HG02623 (cell line): ENCODE data around the gene R3HDM4.
"Not testable (repeated sequence)": the region's sequence is repeated elsewhere in the genome, so short reads cannot be mapped to it uniquely, and the experiment has no call there.

ENCODE experiments used
- ATAC-seq: cut with Tn5 transposase; IDR thresholded peaks from one replicate; pipeline ENCODE4 v1.9.1; 2021; ENCODE audit warnings: moderate library complexity; ENCODE audit not compliant: unreplicated experiment

R3HDM4 gene

DNA sequence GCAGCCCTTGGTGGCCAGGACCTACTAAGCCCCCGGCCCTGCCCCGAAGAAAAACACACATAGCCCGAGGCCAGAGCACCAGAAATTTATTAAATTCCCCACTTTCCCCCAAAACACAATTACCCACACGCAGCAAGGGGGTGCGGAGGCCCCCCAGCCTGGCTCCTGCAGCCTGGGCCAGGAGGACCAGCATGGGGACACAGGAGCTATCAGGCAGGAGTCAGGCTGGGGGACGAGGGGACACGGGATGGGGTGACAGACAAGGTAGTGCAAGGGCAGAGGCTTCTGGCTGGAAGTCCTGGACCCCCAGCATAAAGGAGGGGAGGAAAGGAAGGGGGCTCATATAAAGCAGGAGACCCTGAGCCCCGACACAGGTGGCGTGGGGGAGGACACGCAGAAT, 16.6 kb downstream of the R3HDM4 start:
- ATAC-seq, result no peak

- ATAC-seq, result peak; percentile 78
Measured at GRCh38 chr19:892894-893689, 19.9 kb downstream of the R3HDM4 start, which contains the start of the genes MED16 and RNU6-9. TSS of gene MED16 (minus strand) at chr19:893187. CDS start at chr19:891131, 2,056 bp downstream. TSS of gene RNU6-9 (plus strand) at chr19:893484.

DNA sequence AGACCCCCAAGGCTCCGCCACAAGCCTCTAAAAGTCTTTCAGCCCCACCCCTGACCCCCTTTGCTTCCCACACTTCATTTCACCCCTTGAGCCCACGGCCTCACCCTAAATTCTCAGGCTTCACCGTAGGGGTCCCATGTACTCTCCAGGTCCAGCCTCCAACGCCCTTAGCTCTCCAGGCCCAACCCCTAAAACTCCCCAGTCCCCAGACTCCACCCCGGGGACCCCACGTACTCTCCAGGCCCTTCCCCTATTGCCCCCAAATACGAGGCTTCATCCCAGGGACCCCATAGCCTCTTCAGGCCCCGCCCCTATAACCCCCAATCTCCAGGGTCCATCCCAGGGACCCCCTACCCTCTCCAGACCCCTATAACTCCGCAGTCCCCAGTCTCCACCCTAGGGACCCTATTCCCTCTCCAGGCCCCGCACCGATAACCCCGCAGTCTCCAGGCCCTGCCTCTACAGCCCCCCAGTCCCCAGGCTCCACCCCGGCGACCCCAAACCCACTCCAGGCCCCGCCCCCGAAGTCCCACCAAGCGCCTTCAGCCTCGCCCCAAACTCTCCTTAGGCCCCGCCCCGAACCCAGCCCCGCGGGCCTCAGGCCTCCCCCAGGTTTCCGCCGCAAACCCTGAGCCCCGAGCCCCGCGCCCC, 20.7 kb downstream of the R3HDM4 start:
- no peak for ATAC-seq

- not testable (repeated sequence) for ATAC-seq
Measured at GRCh38 chr19:891421-892200, 21.4 kb downstream of the R3HDM4 start.

DNA sequence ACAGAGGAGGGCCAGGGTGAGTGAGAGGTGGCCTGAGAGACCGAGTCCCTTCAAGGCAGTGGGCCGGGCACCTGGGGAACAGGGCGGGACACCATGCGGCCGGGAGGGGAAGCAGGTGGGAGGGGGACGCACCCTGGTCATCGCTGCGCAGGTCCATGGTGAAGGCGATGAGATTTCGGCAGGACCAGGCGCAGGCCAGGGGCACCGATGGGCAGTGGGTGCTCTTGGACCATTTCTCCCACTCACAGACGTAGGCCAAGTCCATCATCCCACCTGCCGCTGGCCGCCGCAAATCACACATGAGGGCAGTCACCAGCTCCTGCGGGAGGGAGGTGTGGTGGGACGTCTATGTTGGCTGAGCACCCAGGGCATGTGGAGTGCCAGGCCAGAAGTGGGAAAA, 22.2 kb downstream of the R3HDM4 start:
- ATAC-seq, result no peak

DNA sequence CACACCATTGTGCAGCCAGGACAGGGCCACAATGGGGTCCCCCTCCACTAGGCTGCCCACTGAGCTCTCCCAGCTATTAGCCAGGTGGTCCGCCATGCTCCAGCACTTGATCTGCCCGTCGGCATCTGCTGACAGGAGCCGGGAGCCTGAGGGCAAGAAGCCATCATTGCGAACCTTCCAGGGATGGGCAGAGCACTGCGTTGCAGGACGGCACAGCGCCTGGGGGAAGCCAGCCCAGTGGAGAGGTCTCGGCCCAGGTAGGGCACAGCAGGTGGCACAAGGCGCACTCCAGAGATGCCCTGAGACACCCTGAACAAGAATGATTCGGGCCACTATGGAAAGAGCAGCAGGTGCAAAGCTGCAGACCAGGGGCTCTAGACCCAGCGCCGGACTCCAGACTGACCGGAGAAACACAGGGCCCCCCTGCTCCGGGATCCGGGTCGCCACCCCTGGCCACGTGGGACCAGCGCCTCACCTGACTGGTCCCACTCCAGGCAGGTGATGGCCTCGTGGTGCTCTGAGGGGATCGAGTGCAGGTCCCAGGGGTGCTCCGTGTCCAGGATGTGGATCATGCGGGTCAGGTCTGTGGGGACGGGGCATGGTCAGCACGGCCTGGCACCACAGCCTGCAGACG, 23.2 kb downstream of the R3HDM4 start:
- no peak for ATAC-seq

DNA sequence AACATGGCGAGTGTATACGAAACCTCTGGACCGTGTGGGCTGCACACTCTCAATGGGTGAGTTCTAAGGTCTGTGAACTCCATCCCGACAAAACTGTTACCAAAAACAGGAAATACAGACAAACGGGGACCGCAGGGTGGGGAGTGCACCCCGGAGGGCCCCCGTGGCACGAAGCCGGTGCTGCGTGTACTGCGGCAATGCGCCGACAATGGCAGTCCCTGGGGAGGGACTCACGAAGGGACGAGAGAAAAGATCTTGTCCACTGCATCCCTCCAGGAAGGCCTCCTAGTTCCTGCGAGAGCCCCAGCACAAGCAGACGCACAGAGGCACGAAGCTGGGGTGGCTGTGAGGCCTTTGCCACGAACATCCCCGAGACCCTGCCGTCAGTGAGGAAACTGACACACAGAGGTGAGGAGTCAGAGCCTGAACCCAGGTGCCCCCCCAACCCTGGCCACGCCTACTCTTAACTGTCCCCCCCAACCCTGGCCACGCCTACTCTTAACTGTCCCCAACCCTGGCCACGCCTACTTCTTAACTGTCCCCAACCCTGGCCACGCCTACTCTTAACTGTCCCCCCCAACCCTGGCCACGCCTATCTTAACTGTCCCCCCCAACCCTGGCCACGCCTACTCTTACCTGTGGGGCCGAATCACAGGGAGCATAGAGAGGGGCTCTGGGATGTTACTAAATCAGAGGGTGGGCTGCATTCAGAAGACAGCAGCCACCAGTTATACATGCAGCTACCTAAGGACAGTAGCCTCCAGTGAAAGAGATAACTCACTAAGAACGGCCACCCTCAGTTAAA, 24.2 kb downstream of the R3HDM4 start:
- no peak for ATAC-seq

- ATAC-seq, result no peak
Measured at GRCh38 chr19:887599-887998, 25.4 kb downstream of the R3HDM4 start.

DNA sequence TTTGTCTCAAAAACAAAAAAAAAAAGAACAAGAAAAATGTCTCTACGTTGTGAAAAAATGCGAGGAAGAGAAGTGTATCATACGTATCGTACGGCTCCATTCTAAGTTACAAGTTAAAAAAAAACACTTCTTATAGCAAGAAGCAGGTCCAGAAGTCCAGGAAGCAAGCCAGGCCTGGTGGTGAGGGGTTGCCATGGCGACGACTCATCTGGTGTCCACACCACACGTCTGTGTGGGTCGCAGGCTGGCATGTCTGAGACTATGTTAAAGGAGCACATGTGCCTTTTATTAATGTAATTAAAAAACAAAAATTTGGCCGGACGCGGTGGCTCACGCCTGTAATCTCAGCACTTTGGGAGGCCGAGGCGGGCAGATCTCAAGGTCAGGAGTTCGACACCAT, 25.9 kb downstream of the R3HDM4 start:
- no peak for ATAC-seq

DNA sequence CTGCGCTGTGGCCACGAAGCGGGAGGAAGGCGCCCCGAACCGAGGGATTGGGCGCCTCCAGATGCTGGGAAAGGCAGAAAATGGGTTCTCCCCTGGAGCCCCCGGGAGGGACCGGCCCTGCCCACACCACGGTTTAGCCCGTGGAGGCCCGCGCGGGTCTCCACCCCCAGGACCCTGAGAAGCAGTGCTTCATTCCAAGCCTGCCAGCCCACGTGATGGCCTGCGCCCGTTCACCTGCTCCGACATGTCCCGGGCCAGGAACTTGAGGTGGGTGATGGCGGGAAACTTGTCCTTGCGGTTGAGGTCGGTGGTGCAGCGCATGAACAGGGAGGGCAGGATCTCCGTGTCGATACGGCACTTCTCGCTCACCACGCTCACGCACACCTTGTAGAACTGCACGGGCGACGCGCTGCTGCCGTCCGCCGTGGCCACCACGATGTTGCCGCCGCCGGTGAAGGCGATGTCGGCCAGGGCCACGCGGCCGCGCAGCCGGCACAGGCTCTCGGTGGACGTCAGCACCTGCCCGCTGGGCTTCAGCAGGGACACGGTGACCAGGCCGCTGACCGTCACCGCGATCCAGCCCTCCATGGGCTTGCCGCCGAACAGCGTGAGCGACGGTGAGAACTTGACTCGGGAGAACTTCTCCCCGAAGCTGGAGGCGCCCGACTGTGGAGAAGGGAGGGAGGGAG, 27.3 kb downstream of the R3HDM4 start:
- no peak for ATAC-seq

- ATAC-seq, result no peak
Measured at GRCh38 chr19:884420-885211, 28.4 kb downstream of the R3HDM4 start.

- no peak for ATAC-seq
Measured at GRCh38 chr19:883661-884211, 29.3 kb downstream of the R3HDM4 start.

GRCh38 chr19:882871-883497, 30.0 kb downstream of the R3HDM4 start:
- ATAC-seq, result no peak

DNA sequence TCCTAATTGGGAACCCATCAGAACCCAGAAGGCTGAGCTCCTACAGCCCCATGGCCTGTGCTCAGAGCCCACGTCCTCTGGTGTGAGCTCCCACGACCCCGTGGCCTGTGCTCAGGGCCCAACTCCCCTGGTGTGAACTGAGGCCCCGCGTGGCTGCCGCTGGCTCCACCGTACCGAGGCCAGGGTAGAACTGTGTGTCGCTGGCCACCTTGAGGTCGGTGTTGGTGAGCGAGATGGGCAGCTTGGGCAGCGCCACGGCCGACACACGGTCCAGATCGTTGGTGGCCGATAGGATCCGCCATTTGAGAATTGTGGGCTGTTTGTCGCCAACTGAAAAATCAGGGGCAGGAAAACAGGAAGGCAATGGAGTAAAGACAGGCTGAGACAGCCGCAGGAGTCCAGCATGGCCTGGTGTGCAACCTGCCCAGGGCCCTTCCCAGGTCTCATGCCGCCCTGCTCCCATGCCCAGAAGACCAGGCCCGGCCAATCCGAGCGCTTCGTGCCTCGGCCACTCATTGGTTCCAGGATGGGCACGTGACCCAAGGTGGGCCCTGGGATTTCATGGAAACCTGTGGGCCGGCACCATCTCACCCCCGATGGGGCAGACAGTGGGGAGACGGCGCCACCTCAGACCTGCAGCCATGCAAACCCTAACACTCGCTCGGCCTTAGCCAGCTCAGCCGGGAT, 31.5 kb downstream of the R3HDM4 start:
- no peak for ATAC-seq

DNA sequence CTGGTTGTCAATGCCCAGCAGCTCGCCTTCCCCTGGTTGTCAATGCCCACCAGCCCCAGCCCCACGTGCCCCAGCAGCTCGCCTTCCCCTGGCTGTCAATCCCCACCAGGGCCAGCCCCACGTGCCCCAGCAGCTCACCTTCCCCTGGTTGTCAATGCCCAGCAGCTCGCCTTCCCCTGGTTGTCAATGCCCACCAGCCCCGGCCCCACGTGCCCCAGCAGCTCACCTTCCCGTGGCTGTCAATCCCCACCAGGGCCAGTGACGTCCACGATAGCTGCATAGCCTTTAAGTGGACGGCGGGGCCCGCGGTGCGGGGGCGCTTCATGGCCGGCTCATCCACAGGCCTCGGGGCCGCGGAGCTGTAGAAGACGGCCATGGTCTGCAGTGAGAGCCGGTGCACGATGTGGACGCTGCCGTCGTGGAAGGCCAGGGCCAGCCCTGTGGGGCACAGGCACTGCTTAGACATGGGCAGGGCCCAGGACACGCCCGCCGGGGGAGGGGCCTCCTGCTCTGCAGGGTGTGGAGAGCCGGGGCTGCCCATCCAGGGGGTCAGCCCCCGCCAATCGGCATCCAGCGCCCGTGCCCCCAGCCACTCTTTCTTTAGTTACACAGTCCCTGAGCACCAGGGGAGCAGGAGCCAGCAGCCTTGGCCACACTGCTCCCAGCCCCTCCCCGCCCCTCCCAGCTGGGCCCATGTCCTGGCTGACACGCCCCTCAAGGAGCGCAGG, 33.1 kb downstream of the R3HDM4 start:
- ATAC-seq, result no peak

GRCh38 chr19:878751-879561, 34.1 kb downstream of the R3HDM4 start:
- not testable (repeated sequence) for ATAC-seq
